Measurements from ENCODE around the gene MX2.
"Not testable (repeated sequence)": the region's sequence is repeated elsewhere in the genome, so short reads cannot be mapped to it uniquely, and the experiment has no call there.

MX2 gene

DNA sequence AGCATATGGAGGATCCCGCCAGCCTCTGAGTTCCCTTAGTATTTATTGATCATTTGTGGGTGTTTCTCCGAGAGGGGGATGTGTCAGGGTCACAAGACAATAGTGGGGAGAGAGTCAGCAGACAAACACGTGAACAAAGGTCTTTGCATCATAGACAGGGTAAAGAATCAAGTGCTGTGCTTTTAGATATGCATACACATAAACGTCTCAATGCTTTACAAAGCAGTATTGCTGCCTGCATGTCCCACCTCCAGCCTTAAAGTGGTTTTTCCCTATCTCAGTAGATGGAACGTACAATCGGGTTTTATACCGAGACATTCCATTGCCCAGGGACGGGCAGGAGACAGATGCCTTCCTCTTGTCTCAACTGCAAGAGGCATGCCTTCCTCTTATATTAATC, 59.2 kb downstream of the MX2 start:
- DNase-seq, result not testable (repeated sequence)

GRCh38 chr21:41422546-41423304, 60.9 kb downstream of the MX2 start:
- no peak for DNase-seq

DNA sequence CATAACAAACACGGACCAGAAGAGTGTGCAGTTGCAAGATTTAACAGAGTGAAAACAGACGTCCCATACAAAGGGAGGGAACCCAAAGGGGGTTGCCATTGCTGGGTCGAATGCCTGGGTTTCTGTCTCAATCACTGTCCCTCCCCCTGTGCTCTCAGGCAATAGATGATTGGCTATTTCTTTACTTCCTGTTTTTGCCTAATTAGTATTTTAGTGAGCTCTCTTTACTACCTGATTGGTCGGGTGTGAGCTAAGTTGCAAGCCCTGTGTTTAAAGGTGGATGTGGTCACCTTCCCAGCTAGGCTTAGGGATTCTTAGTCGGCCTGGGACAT, 61.4 kb downstream of the MX2 start:
- DNase-seq, result not testable (repeated sequence)

- DNase-seq, result no peak
Measured at GRCh38 chr21:41425588-41425953, 63.7 kb downstream of the MX2 start.

GRCh38 chr21:41425954-41426675, 64.3 kb downstream of the MX2 start, which contains the start of gene MX1:
Gene MX1, plus strand, starts transcription at chr21:41426239. Its CDS starts 5,832 bp downstream, at chr21:41432071.
- DNase-seq, result no peak

DNA sequence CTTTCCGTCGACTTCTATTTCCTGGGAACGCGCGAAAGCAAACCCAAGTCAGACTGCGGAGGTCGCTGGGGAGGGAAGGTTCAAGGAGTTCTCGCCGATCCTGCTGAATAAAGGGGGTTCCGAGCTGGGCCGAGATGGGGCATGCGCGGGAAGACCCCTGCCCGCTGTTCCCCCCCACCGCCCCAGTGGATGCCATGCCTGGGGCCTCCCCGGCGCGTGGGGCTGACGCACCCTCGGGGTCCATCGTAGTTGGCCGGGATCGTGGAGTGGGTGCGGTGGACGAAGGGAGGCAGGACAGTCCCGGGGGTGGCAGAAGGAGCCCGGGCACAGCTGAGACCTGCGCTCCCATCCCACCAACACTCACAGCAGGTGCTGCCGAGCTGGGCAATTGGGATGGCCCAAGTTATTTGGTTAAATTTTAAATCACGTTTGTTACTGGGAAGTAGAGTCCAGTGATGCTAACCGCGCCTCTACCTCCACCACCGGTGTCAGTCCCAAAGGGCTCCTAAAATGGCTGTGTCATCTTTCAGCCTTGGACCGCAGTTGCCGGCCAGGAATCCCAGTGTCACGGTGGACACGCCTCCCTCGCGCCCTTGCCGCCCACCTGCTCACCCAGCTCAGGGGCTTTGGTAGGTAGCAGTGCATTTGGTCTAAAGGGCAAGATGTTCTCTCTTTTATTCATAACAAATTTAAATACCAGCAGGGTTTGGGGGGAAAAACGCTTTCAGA, 65.0 kb downstream of the MX2 start:
- no peak for DNase-seq

DNA sequence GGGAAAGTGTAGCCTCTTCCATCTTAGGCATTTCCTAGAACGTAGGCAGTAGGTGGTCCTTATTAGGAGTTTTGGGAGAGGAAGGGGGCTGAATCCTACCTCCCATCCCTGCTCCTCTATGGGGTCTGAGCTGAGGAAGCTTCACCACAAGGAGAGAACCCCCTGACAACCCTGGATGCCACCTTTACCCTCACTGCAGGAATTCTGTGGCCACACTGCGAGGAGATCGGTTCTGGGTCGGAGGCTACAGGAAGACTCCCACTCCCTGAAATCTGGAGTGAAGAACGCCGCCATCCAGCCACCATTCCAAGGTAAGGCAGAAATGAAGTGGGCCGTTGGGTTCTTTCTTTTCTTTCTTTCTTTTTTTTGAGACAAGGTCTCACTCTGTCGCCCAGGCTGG, 65.7 kb downstream of the MX2 start:
- no peak for DNase-seq

DNA sequence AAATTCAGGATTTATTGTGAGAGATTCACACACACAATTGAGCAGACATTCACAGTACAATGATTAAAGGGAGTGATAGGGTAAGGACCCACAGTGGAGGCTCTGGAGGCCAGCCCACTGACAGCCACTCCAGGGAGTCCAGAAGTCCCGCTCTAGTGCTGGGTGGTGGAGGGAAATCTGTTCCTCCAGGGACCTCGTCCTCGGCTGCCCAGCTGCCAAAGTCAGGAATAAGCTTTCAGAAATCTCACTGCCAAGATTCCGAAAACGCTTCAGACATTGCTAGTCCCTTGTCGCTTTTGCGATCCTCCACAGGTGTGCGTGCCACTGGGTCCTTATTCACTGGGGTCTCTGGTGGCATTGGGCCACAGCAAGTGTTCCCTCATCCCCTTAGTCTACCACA, 66.5 kb downstream of the MX2 start:
- DNase-seq, result no peak

DNA sequence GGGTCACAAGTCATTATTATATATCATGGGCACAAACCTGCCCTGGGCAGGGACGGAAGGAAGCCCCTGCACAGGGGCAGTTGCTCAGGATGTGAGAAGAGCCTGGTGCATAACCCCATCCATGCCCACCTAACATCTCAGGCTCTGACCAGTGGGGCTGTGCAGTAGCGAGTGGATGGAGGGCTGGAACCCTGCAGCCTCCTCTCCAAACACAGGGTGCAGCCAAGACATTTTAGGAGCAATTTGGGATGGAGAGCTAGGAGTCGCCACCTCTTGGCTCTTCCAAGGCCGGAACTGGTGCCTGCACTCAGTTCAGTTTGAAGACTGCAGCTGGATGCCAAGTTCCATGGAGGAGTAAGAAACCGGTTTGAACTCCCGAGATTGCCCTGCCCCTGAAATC, 67.0 kb downstream of the MX2 start:
- no peak for DNase-seq

DNA sequence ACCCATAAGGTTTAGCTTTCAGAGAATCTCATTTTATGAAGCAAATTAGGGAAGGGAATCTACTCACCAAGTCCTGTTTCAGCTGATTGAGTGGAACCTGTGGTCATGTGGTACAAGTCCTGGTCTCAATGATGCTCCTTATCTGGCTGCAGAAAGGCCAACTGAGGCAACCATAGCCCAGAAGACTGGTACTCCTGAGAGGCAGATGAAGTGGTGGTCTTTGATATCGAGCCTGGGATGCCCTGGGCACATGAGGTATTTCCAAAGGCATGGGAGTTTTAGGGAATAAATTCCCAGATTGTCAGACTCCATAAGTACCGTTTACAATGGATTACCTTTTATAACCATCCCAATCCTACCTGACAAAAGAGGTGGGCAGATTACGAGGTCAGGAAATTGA, 67.5 kb downstream of the MX2 start:
- DNase-seq, result no peak

DNA sequence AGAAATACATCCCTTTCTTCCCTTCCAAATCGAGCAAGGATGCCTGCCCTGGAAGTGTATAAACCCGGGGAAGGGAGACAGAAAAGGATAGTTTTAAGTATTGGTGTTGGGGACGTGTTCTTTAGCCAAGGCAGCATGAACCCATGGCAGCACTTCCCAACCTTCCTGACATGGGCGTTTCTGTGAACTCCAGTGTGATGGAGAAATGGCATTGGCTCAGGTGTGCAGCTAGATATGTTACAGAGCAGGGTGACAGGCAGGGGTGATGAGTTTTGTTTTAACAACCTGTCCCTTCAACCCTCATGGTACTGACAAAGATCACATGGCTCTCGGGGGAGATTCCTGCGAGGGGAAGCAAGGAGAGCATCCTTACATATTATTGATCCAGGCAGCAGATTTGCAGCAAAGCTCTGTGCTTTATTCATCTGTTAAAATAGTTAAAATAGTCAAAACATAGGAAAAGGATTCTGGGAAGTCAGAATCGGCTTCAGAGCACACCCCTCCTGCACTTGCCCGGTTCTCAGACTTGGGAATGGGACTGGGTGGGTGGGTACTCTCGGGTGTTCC, 68.2 kb downstream of the MX2 start:
- DNase-seq, result no peak

- DNase-seq, result no peak
Measured at GRCh38 chr21:41431788-41432548, 70.1 kb downstream of the MX2 start.

GRCh38 chr21:41432562-41433460, 71.0 kb downstream of the MX2 start:
- no peak for DNase-seq

GRCh38 chr21:41433566-41433965, 71.7 kb downstream of the MX2 start:
- no peak for DNase-seq

DNA sequence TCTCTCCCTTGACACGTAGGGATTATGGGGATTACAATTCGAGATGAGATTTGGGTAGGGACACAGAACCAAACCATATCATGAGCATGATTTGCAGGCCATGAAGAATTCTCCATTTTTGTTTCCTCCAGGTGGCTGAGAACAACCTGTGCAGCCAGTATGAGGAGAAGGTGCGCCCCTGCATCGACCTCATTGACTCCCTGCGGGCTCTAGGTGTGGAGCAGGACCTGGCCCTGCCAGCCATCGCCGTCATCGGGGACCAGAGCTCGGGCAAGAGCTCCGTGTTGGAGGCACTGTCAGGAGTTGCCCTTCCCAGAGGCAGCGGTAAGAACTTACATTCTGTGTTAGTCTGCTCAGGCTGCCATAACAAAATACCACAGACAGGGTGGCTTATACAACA, 73.9 kb downstream of the MX2 start:
- DNase-seq, result no peak

DNA sequence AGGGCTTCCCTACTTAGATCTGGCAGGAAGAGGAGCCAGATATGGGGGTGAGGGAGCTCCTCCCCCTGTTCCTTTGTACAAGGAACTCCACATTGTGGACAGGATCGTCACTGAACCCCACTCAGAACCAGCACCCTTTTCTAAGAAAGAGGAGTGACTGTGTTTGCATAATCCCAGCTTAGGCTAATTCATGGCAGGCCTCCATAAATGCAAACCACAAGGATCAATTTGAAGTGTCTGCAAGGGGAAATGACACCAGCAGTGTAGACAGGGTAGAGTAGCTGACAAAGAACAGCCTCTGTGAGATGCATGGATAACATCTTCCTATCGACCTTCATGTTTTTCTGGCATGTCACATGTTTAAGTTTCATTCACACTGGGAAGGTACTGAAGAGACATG, 75.9 kb downstream of the MX2 start:
- DNase-seq, result no peak

GRCh38 chr21:41438425-41439113, 76.7 kb downstream of the MX2 start:
- DNase-seq, result no peak

GRCh38 chr21:41439248-41439647, 77.4 kb downstream of the MX2 start:
- no peak for DNase-seq

DNA sequence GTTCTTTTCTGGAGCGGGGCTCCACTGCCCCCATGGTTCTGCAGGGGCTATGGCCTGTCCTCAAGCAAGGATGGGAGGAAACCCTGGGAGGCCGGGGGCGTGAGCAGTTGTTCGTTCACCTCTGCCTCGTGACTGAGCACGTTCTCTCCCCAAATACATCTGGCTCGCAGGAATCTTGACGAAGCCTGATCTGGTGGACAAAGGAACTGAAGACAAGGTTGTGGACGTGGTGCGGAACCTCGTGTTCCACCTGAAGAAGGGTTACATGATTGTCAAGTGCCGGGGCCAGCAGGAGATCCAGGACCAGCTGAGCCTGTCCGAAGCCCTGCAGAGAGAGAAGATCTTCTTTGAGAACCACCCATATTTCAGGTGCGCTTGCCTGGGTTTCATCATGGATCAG, 79.7 kb downstream of the MX2 start:
- no peak for DNase-seq

- DNase-seq, result no peak
Measured at GRCh38 chr21:41442481-41443186, 80.8 kb downstream of the MX2 start.

DNA sequence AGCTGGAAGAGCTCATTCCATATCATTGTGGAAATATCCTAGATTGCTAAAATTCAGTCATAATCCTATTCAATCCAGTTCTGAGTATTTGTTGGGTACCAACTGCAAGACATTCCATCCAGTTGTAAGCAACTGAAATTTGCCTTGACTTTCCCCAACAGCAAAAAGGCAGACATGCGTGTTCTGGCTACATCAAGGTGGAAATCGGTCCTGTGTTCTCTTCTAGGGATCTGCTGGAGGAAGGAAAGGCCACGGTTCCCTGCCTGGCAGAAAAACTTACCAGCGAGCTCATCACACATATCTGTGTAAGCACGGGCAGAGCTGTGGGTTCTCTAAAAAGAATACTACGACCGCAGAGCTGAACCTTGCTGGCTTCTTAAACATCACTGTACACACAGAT, 81.7 kb downstream of the MX2 start:
- DNase-seq, result no peak
